22Rv1 (cell line): Measurements from ENCODE around the gene SDK2.

ENCODE experiments used
- CTCF ChIP-seq: fragments of 450-650 bp; IDR thresholded peaks from 2 replicates; pipeline ENCODE4 v1.5.1; 2017; ENCODE audit warnings: mild to moderate bottlenecking
- ZFX ChIP-seq: fragments of 450-650 bp; IDR thresholded peaks from 2 replicates; pipeline ENCODE4 v1.6.1; 2017; ENCODE audit warnings: antibody characterized with exemption, borderline replicate concordance

- TF ChIP-seq CTCF (no peak), ZFX (no peak)
Observed at GRCh38 chr17:73462823-73463222, 181.4 kb downstream of the SDK2 start.
